GM23338 (cell line): Measurements from ENCODE around the gene XPR1.

Source experiments
- CREB1 ChIP-seq: fragments of 250-450 bp; sonication (Bioruptor Pico); IDR thresholded peaks from 2 replicates; pipeline ENCODE4 v1.5.0; 2020; ENCODE audit warnings: low read depth, mild to moderate bottlenecking, moderate library complexity
- CTCF ChIP-seq, 2 experiments: fragments of 200-600 bp in 1 of 2; sonication (generic) in 1 of 2; conservative IDR thresholded peaks; 2 replicates each; pipeline versions ENCODE4 v1.5.1 to v1.6.1; 2016 to 2017; ENCODE audit warnings: antibody characterized with exemption in 2 of 2, low read depth in 2 of 2, mild to moderate bottlenecking in 2 of 2, moderate library complexity in 1 of 2
- ETS1 ChIP-seq: IDR thresholded peaks from 2 replicates; pipeline ENCODE4 v1.6.1; 2016; ENCODE audit warnings: antibody characterized with exemption
- EZH2 ChIP-seq: fragments of 200-600 bp; sonication (generic); IDR thresholded peaks from one replicate; pipeline ENCODE4 v1.8.0; 2017; ENCODE audit warnings: antibody characterized with exemption, mild to moderate bottlenecking, low read depth; ENCODE audit not compliant: unreplicated experiment
- EZH2phosphoT487 ChIP-seq: fragments of 200-600 bp; sonication (generic); IDR thresholded peaks from one replicate; pipeline ENCODE4 v1.8.1; 2018; ENCODE audit warnings: antibody characterized with exemption; ENCODE audit not compliant: unreplicated experiment
- JUNB ChIP-seq: IDR thresholded peaks from one replicate; pipeline ENCODE4 v1.6.1; 2016; ENCODE audit warnings: antibody characterized with exemption; ENCODE audit not compliant: unreplicated experiment
- POLR2AphosphoS5 ChIP-seq: IDR thresholded peaks from 2 replicates; pipeline ENCODE4 v1.6.1; 2016; ENCODE audit warnings: antibody characterized with exemption, low read depth
- REST ChIP-seq: IDR thresholded peaks from one replicate; pipeline ENCODE4 v1.6.1; 2018; ENCODE audit warnings: antibody characterized with exemption; ENCODE audit not compliant: unreplicated experiment
- STAT1 ChIP-seq: IDR thresholded peaks from one replicate; pipeline ENCODE4 v1.6.1; 2016; ENCODE audit warnings: antibody characterized with exemption; ENCODE audit not compliant: unreplicated experiment
- ZNF114 ChIP-seq: fragments of 250-450 bp; sonication (Bioruptor Pico); IDR thresholded peaks from 2 replicates; pipeline ENCODE4 v1.5.0; 2020; ENCODE audit warnings: mild to moderate bottlenecking, moderate library complexity
- ZNF331 ChIP-seq: fragments of 250-450 bp; sonication (Bioruptor Pico); IDR thresholded peaks from 2 replicates; pipeline ENCODE4 v1.5.0; 2020; ENCODE audit warnings: low read depth, mild to moderate bottlenecking, moderate library complexity
- ZNF462 ChIP-seq: fragments of 250-450 bp; sonication (Bioruptor Pico); IDR thresholded peaks from 2 replicates; pipeline ENCODE4 v1.5.0; 2020; ENCODE audit warnings: mild to moderate bottlenecking, moderate library complexity

GRCh38 chr1:180800945-180801344, 169.1 kb downstream of the XPR1 start:
- no peak for TF ChIP-seq POLR2AphosphoS5
- no peak for TF ChIP-seq CTCF (conservative IDR thresholded peaks at IDR 0.05; ENCODE audit: low read depth in 2 of 2)
- no peak for TF ChIP-seq EZH2
- no peak for TF ChIP-seq CREB1
- no peak for TF ChIP-seq EZH2phosphoT487
- no peak for TF ChIP-seq REST
- TF ChIP-seq ZNF114 (CRISPR knock-in tag) = no peak
- TF ChIP-seq ETS1 = no peak
- TF ChIP-seq JUNB = no peak
- TF ChIP-seq STAT1 = no peak
- TF ChIP-seq ZNF462 = no peak
- TF ChIP-seq ZNF331 = no peak
